A549 (cell line): ENCODE results near the gene FAM204A.

Source experiments
- CTCF ChIP-seq: fragments of >200 bp; sonication (Bioruptor Twin); formaldehyde crosslinking; IDR thresholded peaks from 3 replicates; pipeline ENCODE4 v1.5.1; 2016
- POLR2A ChIP-seq: IDR thresholded peaks from 2 replicates; pipeline ENCODE4 v1.6.1; 2012; ENCODE audit warnings: mild to moderate bottlenecking, low read length
- RFX5 ChIP-seq: fragments of 450-650 bp; IDR thresholded peaks from 2 replicates; pipeline ENCODE4 v1.7.1; 2014; ENCODE audit warnings: antibody characterized with exemption, mild to moderate bottlenecking, moderate library complexity
- SREBF2 ChIP-seq: fragments of 450-650 bp; IDR thresholded peaks from 2 replicates; pipeline ENCODE4 v1.6.1; 2014; ENCODE audit warnings: mild to moderate bottlenecking, moderate library complexity
- ZC3H11A ChIP-seq: fragments of 450-650 bp; IDR thresholded peaks from 2 replicates; pipeline ENCODE4 v1.6.1; 2014; ENCODE audit warnings: antibody characterized with exemption, mild to moderate bottlenecking

GRCh38 chr10:118343549-118343948 lies 1.4 kb upstream of the FAM204A start:
- no peak for TF ChIP-seq CTCF
- TF ChIP-seq ZC3H11A, result no peak
- no peak for TF ChIP-seq SREBF2
- TF ChIP-seq POLR2A, result no peak
- TF ChIP-seq RFX5, result no peak
